AG04450 (cell line): Measurements from ENCODE around the gene TTBK1. TPM values are rescaled to one million over a fixed set of nuclear protein-coding genes. Genes with fewer than 3 reads are reported as not detected.

Experiments used
- CTCF ChIA-PET: fragments of 300-600, 350-600 bp; formaldehyde crosslinking; extraction: SDS; loops from one replicate; lab custom pipeline; 2022; ENCODE audit warnings: antibody characterized with exemption, inconsistent platforms; lab: Charles Lee
- POLR2A ChIA-PET: fragments of 350-600 bp; formaldehyde crosslinking; extraction: SDS; loops from one replicate; lab custom pipeline; 2021; ENCODE audit warnings: antibody characterized with exemption, inconsistent platforms; lab: Yijun Ruan, JAX
- DNase-seq: peaks from one replicate; pipeline ENCODE4 v3.0.0-alpha.2; 2011; ENCODE audit warnings: low read depth, low spot score
- H3K27ac ChIP-seq: one replicate; pipeline ENCODE4 v1.5.1; 2012; ENCODE audit warnings: low read depth, low read length, control low read depth
- H3K27me3 ChIP-seq: one replicate; pipeline ENCODE4 v1.6.0; 2012; ENCODE audit warnings: low read length; ENCODE audit not compliant: control insufficient read depth, insufficient read depth
- H3K4me3 ChIP-seq: 2 replicates; pipeline ENCODE4 v1.5.1; 2011; ENCODE audit warnings: mild to moderate bottlenecking, low read depth, low read length, control low read depth
- H3K9me3 ChIP-seq: 2 replicates; pipeline ENCODE4 v1.5.1; 2012; ENCODE audit warnings: low read length; ENCODE audit not compliant: control insufficient read depth, insufficient read depth
- polyA plus RNA-seq: library from polyadenylated mRNA; depleted of rRNA; stranded (reverse); fragments of >200 nt; gene quantifications from 2 replicates; pipeline ENCODE4 v1.2.3, GENCODE V29; 2011
- TF ChIP-seq, protein P1 (sequence below): IDR thresholded peaks from 2 replicates; pipeline ENCODE4 v1.5.1; 2011; ENCODE audit warnings: low read depth, low read length, control low read depth, inconsistent platforms

TTBK1 gene
- polyA plus RNA-seq, 1 experiment, result not detected

- TF ChIP-seq, protein P1, sequence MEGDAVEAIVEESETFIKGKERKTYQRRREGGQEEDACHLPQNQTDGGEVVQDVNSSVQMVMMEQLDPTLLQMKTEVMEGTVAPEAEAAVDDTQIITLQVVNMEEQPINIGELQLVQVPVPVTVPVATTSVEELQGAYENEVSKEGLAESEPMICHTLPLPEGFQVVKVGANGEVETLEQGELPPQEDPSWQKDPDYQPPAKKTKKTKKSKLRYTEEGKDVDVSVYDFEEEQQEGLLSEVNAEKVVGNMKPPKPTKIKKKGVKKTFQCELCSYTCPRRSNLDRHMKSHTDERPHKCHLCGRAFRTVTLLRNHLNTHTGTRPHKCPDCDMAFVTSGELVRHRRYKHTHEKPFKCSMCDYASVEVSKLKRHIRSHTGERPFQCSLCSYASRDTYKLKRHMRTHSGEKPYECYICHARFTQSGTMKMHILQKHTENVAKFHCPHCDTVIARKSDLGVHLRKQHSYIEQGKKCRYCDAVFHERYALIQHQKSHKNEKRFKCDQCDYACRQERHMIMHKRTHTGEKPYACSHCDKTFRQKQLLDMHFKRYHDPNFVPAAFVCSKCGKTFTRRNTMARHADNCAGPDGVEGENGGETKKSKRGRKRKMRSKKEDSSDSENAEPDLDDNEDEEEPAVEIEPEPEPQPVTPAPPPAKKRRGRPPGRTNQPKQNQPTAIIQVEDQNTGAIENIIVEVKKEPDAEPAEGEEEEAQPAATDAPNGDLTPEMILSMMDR, result peak; percentile 64
- Histone ChIP-seq H3K27ac (no peak within 1 kb of the TSS), H3K4me3 (peak within 1 kb of the TSS; percentile 66), H3K9me3 (no peaks in the 10 kb centered on the region), H3K27me3 (peaks cover 9% of the 10 kb centered on the region)
- ChIA-PET CTCF (interaction anchor here (0.6 to 2.1 kb wide), 36 partner anchors 9 to 325 kb away, joined by 3 to 29 read pairs (median 4); partner anchors contain the start of genes ABCC10, RRP36 and TJAP1), POLR2A (interaction anchor here (0.6 to 1.7 kb wide), 5 partner anchors 9 to 409 kb away, joined by 3 to 6 read pairs (median 6); partner anchors contain the start of gene ZNF318)
- DNase-seq, result no peak
Measured at GRCh38 chr6:43228951-43229802, 14.1 kb upstream of the TTBK1 start, which contains the start of gene DNPH1. Gene DNPH1, minus strand, starts transcription at chr6:43229481. Its CDS starts 25 bp downstream, at chr6:43229456.

DNA sequence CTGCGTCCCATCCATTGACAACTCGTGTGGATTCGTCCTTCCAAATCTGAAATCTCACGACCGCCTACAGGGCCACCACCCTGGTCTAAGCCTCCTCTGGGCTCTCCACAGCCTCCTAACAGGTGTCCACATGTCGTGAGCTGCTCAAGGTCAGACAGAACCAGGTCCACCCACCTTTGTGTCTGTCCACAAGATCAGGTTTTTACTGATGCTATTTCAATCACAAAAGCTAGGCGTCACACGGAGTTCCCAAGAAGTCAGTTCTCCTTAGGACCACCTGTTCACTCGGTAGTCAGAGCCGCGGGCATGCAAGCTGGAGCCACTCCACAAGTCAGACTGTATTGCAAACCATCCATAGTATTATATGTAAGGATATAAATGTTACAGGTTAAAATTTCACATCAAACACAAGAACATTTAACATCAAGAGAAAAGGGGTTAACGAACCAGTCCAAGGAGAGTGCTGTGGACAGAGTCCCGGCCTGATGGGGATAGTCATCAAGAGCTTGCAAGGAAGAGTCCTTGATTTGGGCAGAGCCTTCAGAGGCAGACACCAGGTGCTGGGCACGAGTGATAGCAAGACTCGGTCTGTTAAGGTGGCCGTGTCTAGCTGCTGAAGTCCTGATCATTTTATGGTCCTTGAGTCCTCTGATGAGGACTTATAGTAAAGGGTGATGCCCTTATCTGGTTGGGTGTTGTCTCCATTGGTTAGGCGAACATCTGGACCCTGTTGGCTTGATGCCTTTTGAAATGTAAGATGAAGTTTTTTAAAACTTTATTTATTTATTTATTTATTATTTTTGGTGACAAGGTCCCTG is 13.3 kb upstream of the TTBK1 start:
- TF ChIP-seq, protein P1, result no peak
- CTCF ChIA-PET, result interaction anchor here (0.6 to 2.1 kb wide), 10 partner anchors 8 to 326 kb away, joined by 3 to 29 read pairs (median 4); no protein-coding TSS in a partner anchor
- Histone ChIP-seq H3K27me3 (peaks cover 9% of the 10 kb centered on the region), H3K4me3 (peak overlapping the region; percentile 50; the same call in 1 of the 2 replicates), H3K9me3 (no peaks in the 10 kb centered on the region), H3K27ac (no peak overlapping the region)
- POLR2A ChIA-PET, result interaction anchor here (0.6 to 1.7 kb wide), 4 partner anchors 10 to 408 kb away, joined by 3 to 6 read pairs (median 6); partner anchors contain the start of gene ZNF318
- DNase-seq, result no peak

- ChIA-PET POLR2A (no interaction called here), CTCF (no interaction called here)
- H3K9me3 ChIP-seq, result no peaks in the 10 kb centered on the region
- H3K4me3 ChIP-seq, result no peak overlapping the region
- no peak for DNase-seq
- H3K27ac ChIP-seq, result no peak overlapping the region
- H3K27me3 ChIP-seq, result peaks cover 9% of the 10 kb centered on the region
- TF ChIP-seq, protein P1, result no peak
Measured at GRCh38 chr6:43231053-43231452, 12.2 kb upstream of the TTBK1 start.

GRCh38 chr6:43231735-43232450 is 11.4 kb upstream of the TTBK1 start:
- Histone ChIP-seq H3K9me3 (no peaks in the 10 kb centered on the region), H3K27ac (no peak overlapping the region), H3K4me3 (no peak overlapping the region), H3K27me3 (peaks cover 9% of the 10 kb centered on the region)
- ChIA-PET CTCF (no interaction called here), POLR2A (interaction anchor here (0.6 kb wide), 1 partner anchor 27 kb away, joined by 5 read pairs; no protein-coding TSS in a partner anchor)
- TF ChIP-seq, protein P1, result no peak
- DNase-seq, result no peak
